A549 treated with ZK216348 at 1 μM for 4 hours (cell line): Measurements from ENCODE around the gene ORMDL2. TPM values are rescaled to one million over a fixed set of nuclear protein-coding genes. Genes with fewer than 3 reads are reported as not detected.

Experiments
- total RNA-seq: library from RNA; stranded (reverse); fragments of 200-300 nt; extraction: Qiagen RNA extraction; gene quantifications from 5 replicates; pipeline ENCODE4 v1.2.3, GENCODE V29; 2022; ENCODE audit warnings: low read depth

The ORMDL2 gene
- total RNA-seq: 77.5 to 103 TPM (median 99.1 TPM) in 5 replicates

GRCh38 chr12:55817345-55818139 lies at the start of gene ORMDL2, which contains the start of gene SARNP:
TSS of gene ORMDL2 (plus strand) at chr12:55818041. CDS start at chr12:55819000, 959 bp downstream.
TSS of gene SARNP (minus strand) at chr12:55817724. CDS start at chr12:55817701, 23 bp downstream.

GRCh38 chr12:55842681-55843429 lies 25.0 kb downstream of the ORMDL2 start, which contains the start of gene MMP19:
TSS of gene MMP19 (minus strand) at chr12:55842936. CDS start at chr12:55842830, 106 bp downstream.

Other genes with a start within 250 kb of the ORMDL2 start
- gene OR2AP1, start 245.6 kb upstream of the ORMDL2 start, total RNA-seq: not detected in 5 replicates
- not detected in 5 replicates for gene OR10P1, start 181.1 kb upstream of the ORMDL2 start, total RNA-seq
- 0.88 to 2.2 TPM (median 1.7 TPM) in 5 replicates for gene ITGA7, start 110.1 kb upstream of the ORMDL2 start, total RNA-seq
- gene BLOC1S1, start 102.0 kb upstream of the ORMDL2 start, total RNA-seq: 115 to 152 TPM (median 141 TPM) in 5 replicates
- gene RDH5, start 97.6 kb upstream of the ORMDL2 start, total RNA-seq: 1.3 to 3.7 TPM (median 2.9 TPM) in 5 replicates
- gene CD63, start 89.0 kb upstream of the ORMDL2 start, total RNA-seq: 655 to 775 TPM (median 692 TPM) in 5 replicates
- 1.6 to 5.2 TPM (median 4.9 TPM) in 5 replicates for gene GDF11, start 74.9 kb upstream of the ORMDL2 start, total RNA-seq
- gene SARNP, start 317 bp upstream of the ORMDL2 start, total RNA-seq: 87.9 to 174 TPM (median 93.1 TPM) in 5 replicates
- gene DNAJC14, start 11.5 kb downstream of the ORMDL2 start, total RNA-seq: 19.9 to 25.3 TPM (median 23.0 TPM) in 5 replicates
- gene MMP19, start 24.9 kb downstream of the ORMDL2 start, total RNA-seq: 0.14 to 0.61 TPM (median 0.28 TPM) in 5 replicates
- 36.7 to 44.1 TPM (median 39.9 TPM) in 5 replicates for gene PYM1, start 109.9 kb downstream of the ORMDL2 start, total RNA-seq
- 13.8 to 21.2 TPM (median 19.1 TPM) in 5 replicates for gene DGKA, start 113.1 kb downstream of the ORMDL2 start, total RNA-seq
- 0.38 to 1.3 TPM (median 0.74 TPM) in 5 replicates for gene PMEL, start 148.0 kb downstream of the ORMDL2 start, total RNA-seq
- 48.3 to 60.3 TPM (median 53.6 TPM) in 5 replicates for gene CDK2, start 148.8 kb downstream of the ORMDL2 start, total RNA-seq
- gene RAB5B, start 156.0 kb downstream of the ORMDL2 start, total RNA-seq: 26.3 to 38.7 TPM (median 35.1 TPM) in 5 replicates
- 7.7 to 10.2 TPM (median 9.1 TPM) in 5 replicates for gene SUOX, start 179.2 kb downstream of the ORMDL2 start, total RNA-seq
- gene IKZF4, start 203.0 kb downstream of the ORMDL2 start, total RNA-seq: 1.9 to 3.0 TPM (median 2.5 TPM) in 5 replicates
- gene RPS26, start 223.9 kb downstream of the ORMDL2 start, total RNA-seq: 598 to 732 TPM (median 664 TPM) in 5 replicates